Breast epithelium (tissue), 3 donors: Measurements from ENCODE around the gene PLGRKT.

ENCODE experiments used
- POLR2A ChIP-seq: fragments of 450-650 bp; IDR thresholded peaks from one replicate; pipeline ENCODE4 v1.6.1; 2016; ENCODE audit warnings: antibody characterized with exemption, mild to moderate bottlenecking, moderate library complexity
- TF ChIP-seq, protein P1 (sequence below), 3 donors: fragments of 450-650 bp; IDR thresholded peaks; one replicate each; pipeline ENCODE4 v1.5.1; 2016 to 2017; ENCODE audit warnings: antibody characterized with exemption in 3 of 3, mild to moderate bottlenecking in 3 of 3, moderate library complexity in 3 of 3

DNA sequence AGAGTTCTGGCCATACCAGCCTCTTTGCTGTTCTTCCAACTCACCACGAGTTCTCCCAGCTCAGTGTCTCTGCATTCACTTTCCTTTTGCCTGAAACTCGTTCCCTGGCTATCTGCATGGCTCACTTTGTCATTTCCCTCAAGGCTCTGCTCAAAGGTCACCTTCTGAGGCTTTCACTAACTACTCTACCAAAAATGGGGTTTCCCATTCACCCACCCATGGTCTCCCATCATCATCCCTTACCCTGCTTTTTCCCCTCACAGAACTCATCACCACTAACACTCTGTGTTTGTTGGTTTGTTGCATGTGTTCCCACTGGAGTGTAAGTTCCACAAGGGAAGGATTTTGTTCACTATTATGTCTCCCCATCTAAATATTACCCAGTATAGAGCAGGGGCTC lies 16.6 kb downstream of the PLGRKT start:
- TF ChIP-seq, protein P1, sequence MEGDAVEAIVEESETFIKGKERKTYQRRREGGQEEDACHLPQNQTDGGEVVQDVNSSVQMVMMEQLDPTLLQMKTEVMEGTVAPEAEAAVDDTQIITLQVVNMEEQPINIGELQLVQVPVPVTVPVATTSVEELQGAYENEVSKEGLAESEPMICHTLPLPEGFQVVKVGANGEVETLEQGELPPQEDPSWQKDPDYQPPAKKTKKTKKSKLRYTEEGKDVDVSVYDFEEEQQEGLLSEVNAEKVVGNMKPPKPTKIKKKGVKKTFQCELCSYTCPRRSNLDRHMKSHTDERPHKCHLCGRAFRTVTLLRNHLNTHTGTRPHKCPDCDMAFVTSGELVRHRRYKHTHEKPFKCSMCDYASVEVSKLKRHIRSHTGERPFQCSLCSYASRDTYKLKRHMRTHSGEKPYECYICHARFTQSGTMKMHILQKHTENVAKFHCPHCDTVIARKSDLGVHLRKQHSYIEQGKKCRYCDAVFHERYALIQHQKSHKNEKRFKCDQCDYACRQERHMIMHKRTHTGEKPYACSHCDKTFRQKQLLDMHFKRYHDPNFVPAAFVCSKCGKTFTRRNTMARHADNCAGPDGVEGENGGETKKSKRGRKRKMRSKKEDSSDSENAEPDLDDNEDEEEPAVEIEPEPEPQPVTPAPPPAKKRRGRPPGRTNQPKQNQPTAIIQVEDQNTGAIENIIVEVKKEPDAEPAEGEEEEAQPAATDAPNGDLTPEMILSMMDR (IDR thresholded peaks at IDR 0.05): no peak
- TF ChIP-seq POLR2A: no peak
